Natural killer cell (primary cell): ENCODE measurements around the gene AP1S3. TPM values are rescaled to one million over a fixed set of nuclear protein-coding genes. Genes with fewer than 3 reads are reported as not detected.

Source experiments
- ATAC-seq, 3 donors: fragments of 150-1000 bp in 2 of 3; fragments of 200-7000 bp in 1 of 3; cut with Tn5 transposase; 1 replicate in 1 of 3; 2 replicates in 2 of 3; pipeline ENCODE4 v1.10.0; 2021; ENCODE audit warnings: mild to moderate bottlenecking in 2 of 3, moderate library complexity in 2 of 3
- DNase-seq, 2 donors: peaks; one replicate each; pipeline versions ENCODE4 v3.0.0 to v3.0.0-alpha.2; 2013 to 2021; ENCODE audit warnings: mixed read lengths in 1 of 2
- H3K27ac ChIP-seq: one replicate; pipeline ENCODE4 v1.5.1; 2013; ENCODE audit warnings: mild to moderate bottlenecking, low read length
- H3K27me3 ChIP-seq: one replicate; pipeline ENCODE4 v1.6.1; 2013; ENCODE audit warnings: low read length; ENCODE audit not compliant: control insufficient read depth, insufficient read depth
- H3K36me3 ChIP-seq: one replicate; pipeline ENCODE4 v1.6.1; 2013; ENCODE audit warnings: low read length; ENCODE audit not compliant: control insufficient read depth, insufficient read depth
- H3K4me1 ChIP-seq: one replicate; pipeline ENCODE4 v1.6.1; 2013; ENCODE audit warnings: low read length; ENCODE audit not compliant: control insufficient read depth, insufficient read depth
- H3K4me3 ChIP-seq: one replicate; pipeline ENCODE4 v1.5.1; 2013; ENCODE audit warnings: low read length
- H3K9me3 ChIP-seq: one replicate; pipeline ENCODE4 v1.6.1; 2013; ENCODE audit warnings: low read length; ENCODE audit not compliant: control insufficient read depth, insufficient read depth
- H3K27ac Mint-ChIP-seq, 2 donors: one replicate each; pipeline ENCODE4 v1.8.0; 2022; ENCODE audit warnings: mild to moderate bottlenecking in 2 of 2, mixed read lengths in 2 of 2, moderate library complexity in 1 of 2
- H3K27me3 Mint-ChIP-seq, 2 donors: one replicate each; pipeline ENCODE4 v1.8.0; 2022; ENCODE audit warnings: low read depth in 2 of 2, mixed read lengths in 2 of 2
- H3K36me3 Mint-ChIP-seq: one replicate; pipeline ENCODE4 v1.8.0; 2022; ENCODE audit warnings: mixed read lengths
- H3K4me1 Mint-ChIP-seq, 2 donors: one replicate each; pipeline ENCODE4 v1.8.0; 2022; ENCODE audit warnings: mixed read lengths in 2 of 2
- H3K4me3 Mint-ChIP-seq: one replicate; pipeline ENCODE4 v1.8.0; 2022; ENCODE audit warnings: mild to moderate bottlenecking, moderate library complexity, mixed read lengths
- H3K9me3 Mint-ChIP-seq, 2 donors: one replicate each; pipeline ENCODE4 v1.8.0; 2022; ENCODE audit warnings: mixed read lengths in 2 of 2
- WGBS: methylation state at CpG from one replicate; pipeline ENCODE4 v1.1.7; 2013; ENCODE audit warnings: missing lambda C conversion rate; ENCODE audit not compliant: insufficient coverage; 5-methylcytosine and 5-hydroxymethylcytosine counted together
- intact Hi-C: fragments of 100-400 bp; cut with micrococcal nuclease; formaldehyde crosslinking; loops from one replicate; pipeline ENCODE4 v1.14.2; 2022
- total RNA-seq, 4 donors: library from RNA; stranded (reverse); fragments of 120-200 nt in 1 of 4; gene quantifications; one replicate each; pipeline versions ENCODE4 v1.2.3 to v1.2.4, GENCODE V29; 2013 to 2022
- TF ChIP-seq, protein P1 (sequence below): fragments of 200-600 bp; IDR thresholded peaks from one replicate; pipeline ENCODE4 v1.8.0; 2022; ENCODE audit warnings: antibody characterized with exemption

The AP1S3 gene
- total RNA-seq, 3 donors from 2014 or later (not counting 1 experiment from before 2014, with no cell fraction given), result 4.5 to 5.2 (median 5.0) TPM

DNA sequence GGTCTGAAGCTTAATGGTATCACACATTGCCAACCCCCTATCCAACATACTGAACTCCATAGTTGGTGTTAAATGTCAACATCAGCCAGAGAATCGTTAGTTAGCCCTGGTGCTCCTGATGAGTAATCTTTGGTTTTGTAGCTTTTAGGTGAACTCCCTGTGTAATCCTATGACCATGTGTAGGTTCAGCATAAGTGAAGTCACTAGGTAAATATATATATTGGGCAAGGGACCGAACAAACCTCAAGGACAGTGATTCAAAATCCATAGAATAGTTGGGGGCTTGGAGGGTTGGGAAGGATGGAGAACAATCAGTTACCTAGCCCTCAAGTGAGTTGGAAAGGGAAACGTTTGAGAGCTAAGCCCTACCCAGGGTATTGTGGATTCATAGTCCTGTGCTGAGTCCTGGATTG lies 16.0 kb upstream of the AP1S3 start:
- Histone ChIP-seq H3K4me3 (no peak overlapping the region), H3K9me3 (no peaks in the 10 kb centered on the region), H3K4me1 (peaks cover 8% of the 10 kb centered on the region), H3K27me3 (no peaks in the 10 kb centered on the region), H3K36me3 (peaks cover 6% of the 10 kb centered on the region), H3K27ac (no peak overlapping the region)
- DNase-seq, result no peak
- Mint-ChIP-seq H3K36me3 (peaks cover 8% of the 10 kb centered on the region), H3K27ac (no peak overlapping the region), H3K9me3 (no peaks in the 10 kb centered on the region), H3K27me3 (no peaks in the 10 kb centered on the region), H3K4me3 (no peak overlapping the region), H3K4me1 (peaks cover 16 to 21% of the 10 kb centered on the region in 2 donors)
- WGBS, result 95% methylated on average over 3 of the region's 3 CpGs
- intact Hi-C loops, result no loop called here
- TF ChIP-seq, protein P1, sequence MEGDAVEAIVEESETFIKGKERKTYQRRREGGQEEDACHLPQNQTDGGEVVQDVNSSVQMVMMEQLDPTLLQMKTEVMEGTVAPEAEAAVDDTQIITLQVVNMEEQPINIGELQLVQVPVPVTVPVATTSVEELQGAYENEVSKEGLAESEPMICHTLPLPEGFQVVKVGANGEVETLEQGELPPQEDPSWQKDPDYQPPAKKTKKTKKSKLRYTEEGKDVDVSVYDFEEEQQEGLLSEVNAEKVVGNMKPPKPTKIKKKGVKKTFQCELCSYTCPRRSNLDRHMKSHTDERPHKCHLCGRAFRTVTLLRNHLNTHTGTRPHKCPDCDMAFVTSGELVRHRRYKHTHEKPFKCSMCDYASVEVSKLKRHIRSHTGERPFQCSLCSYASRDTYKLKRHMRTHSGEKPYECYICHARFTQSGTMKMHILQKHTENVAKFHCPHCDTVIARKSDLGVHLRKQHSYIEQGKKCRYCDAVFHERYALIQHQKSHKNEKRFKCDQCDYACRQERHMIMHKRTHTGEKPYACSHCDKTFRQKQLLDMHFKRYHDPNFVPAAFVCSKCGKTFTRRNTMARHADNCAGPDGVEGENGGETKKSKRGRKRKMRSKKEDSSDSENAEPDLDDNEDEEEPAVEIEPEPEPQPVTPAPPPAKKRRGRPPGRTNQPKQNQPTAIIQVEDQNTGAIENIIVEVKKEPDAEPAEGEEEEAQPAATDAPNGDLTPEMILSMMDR, result no peak
- ATAC-seq, result no peak

DNA sequence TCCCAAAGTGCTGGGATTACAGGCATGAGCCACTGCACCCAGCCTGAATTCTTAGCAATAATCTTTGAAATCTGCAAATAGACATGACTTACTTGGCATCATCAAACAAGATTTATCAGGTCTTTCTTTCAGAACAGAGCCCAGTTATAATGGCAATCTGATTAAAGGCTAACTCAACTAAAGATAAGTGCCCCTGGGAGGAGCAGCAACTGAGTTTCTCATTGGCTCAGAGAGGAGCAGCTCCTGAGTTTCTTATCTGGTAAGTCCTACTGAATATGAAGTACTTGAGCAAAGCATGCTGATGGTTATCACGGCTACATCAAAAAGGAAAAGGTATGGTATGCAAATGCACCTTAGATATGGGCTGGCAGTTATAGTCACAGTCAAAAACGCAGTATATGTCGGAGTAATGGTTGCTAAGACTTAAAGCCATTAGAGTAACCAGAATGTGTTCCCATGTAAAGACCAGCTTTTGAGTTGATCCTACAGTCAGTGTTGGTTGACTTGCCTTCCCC lies 15.0 kb upstream of the AP1S3 start:
- peaks cover 16 to 21% of the 10 kb centered on the region in 2 donors for H3K4me1 Mint-ChIP-seq
- Histone ChIP-seq H3K9me3 (no peaks in the 10 kb centered on the region), H3K27ac (no peak overlapping the region), H3K4me1 (peaks cover 8% of the 10 kb centered on the region), H3K36me3 (peaks cover 6% of the 10 kb centered on the region), H3K27me3 (no peaks in the 10 kb centered on the region), H3K4me3 (no peak overlapping the region)
- no peak for ATAC-seq
- no peak overlapping the region for H3K4me3 Mint-ChIP-seq
- no peaks in the 10 kb centered on the region for H3K27me3 Mint-ChIP-seq
- no peaks in the 10 kb centered on the region for H3K9me3 Mint-ChIP-seq
- WGBS, result 95% methylated on average over 3 of the region's 3 CpGs
- H3K27ac Mint-ChIP-seq, result no peak overlapping the region
- TF ChIP-seq, protein P1, result no peak
- H3K36me3 Mint-ChIP-seq, result peaks cover 8% of the 10 kb centered on the region
- no peak for DNase-seq
- intact Hi-C loops, result no loop called here

DNA sequence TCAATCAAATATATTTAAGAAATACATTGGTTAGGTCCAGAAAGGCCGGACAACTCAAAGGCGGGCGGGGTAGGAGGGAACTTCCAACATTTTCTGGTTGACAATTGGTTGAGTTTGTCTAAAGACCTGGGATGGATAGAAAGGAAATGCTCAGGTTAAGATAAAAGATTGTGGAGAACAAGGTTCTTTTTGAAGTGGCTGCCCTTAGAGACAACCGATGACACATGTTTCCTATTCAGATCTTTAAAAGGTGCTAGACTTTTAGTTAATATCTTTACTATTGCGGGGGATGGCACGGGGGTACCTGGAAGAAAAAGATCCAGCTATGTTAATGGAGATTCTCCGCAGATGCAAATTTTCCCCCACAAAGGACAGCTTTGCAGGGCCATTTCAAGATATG lies 10.0 kb upstream of the AP1S3 start:
- TF ChIP-seq, protein P1, result no peak
- H3K4me1 Mint-ChIP-seq, result peaks cover 11 to 14% of the 10 kb centered on the region in 2 donors
- ATAC-seq, result no peak
- Histone ChIP-seq H3K4me3 (no peak overlapping the region), H3K27ac (no peak overlapping the region), H3K4me1 (peaks cover 8% of the 10 kb centered on the region), H3K9me3 (no peaks in the 10 kb centered on the region), H3K36me3 (no peaks in the 10 kb centered on the region), H3K27me3 (no peaks in the 10 kb centered on the region)
- no peak for DNase-seq
- peaks cover 8% of the 10 kb centered on the region for H3K36me3 Mint-ChIP-seq
- intact Hi-C loops, result no loop called here
- H3K27ac Mint-ChIP-seq, result no peak overlapping the region
- 79% methylated on average over 7 of the region's 7 CpGs for WGBS
- H3K27me3 Mint-ChIP-seq, result no peaks in the 10 kb centered on the region
- H3K4me3 Mint-ChIP-seq, result no peak overlapping the region
- H3K9me3 Mint-ChIP-seq, result no peaks in the 10 kb centered on the region

DNA sequence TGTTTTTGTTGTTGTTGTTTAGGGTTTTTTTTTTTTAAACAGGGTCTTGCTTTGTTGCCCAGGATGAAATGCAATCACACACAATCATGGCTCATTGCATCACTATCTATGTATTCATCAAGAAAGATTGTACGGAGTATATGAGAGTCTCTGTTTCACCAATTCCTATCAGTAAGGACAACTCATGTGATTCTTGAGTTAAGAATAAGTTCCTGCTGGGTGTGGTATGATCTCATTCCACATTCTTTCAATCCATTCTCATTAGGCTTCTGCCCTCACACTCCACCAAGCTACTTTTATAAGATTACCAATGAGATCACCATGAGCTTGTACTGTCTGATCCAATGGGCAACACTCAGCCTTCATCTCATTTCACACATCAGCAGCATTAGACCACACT lies 9.1 kb upstream of the AP1S3 start:
- Histone ChIP-seq H3K4me3 (no peak overlapping the region), H3K27ac (no peak overlapping the region), H3K4me1 (peaks cover 4% of the 10 kb centered on the region), H3K27me3 (no peaks in the 10 kb centered on the region), H3K36me3 (no peaks in the 10 kb centered on the region), H3K9me3 (no peaks in the 10 kb centered on the region)
- Mint-ChIP-seq H3K27me3 (no peaks in the 10 kb centered on the region), H3K4me3 (no peak overlapping the region), H3K4me1 (peaks cover 9 to 12% of the 10 kb centered on the region in 2 donors), H3K36me3 (peaks cover 8% of the 10 kb centered on the region), H3K27ac (no peak overlapping the region), H3K9me3 (no peaks in the 10 kb centered on the region)
- no peak for DNase-seq
- ATAC-seq, result no peak
- no CpG with 5 or more reads among the region's 1 CpG for WGBS
- TF ChIP-seq, protein P1, result no peak
- intact Hi-C loops, result no loop called here
